GM21619 (cell line): ENCODE data around the gene SEC22C.
"Not testable (repeated sequence)": the region's sequence is repeated elsewhere in the genome, so short reads cannot be mapped to it uniquely, and the experiment has no call there.

ENCODE experiments used
- ATAC-seq: cut with Tn5 transposase; IDR thresholded peaks from one replicate; pipeline ENCODE4 v1.9.1; 2021; ENCODE audit not compliant: unreplicated experiment

The SEC22C gene

GRCh38 chr3:42582474-42583070, 805 bp upstream of the SEC22C start:
- no peak for ATAC-seq

- ATAC-seq = no peak
These were observed 413 bp downstream of the SEC22C start for GRCh38 chr3:42581400-42581708.

GRCh38 chr3:42579346-42579745, 2.4 kb downstream of the SEC22C start:
- ATAC-seq = not testable (repeated sequence)

- no peak for ATAC-seq
These were observed 3.7 kb downstream of the SEC22C start for GRCh38 chr3:42578054-42578453.

GRCh38 chr3:42575137-42575741, 6.5 kb downstream of the SEC22C start:
- ATAC-seq = no peak

- no peak for ATAC-seq
These were observed 9.5 kb downstream of the SEC22C start for GRCh38 chr3:42572278-42572677.

GRCh38 chr3:42569593-42570142, 12.1 kb downstream of the SEC22C start:
- no peak for ATAC-seq

GRCh38 chr3:42562047-42562907, 19.5 kb downstream of the SEC22C start:
- no peak for ATAC-seq

- no peak for ATAC-seq
These were observed 23.9 kb downstream of the SEC22C start for GRCh38 chr3:42557854-42558253.

- not testable (repeated sequence) for ATAC-seq
These were observed 24.9 kb downstream of the SEC22C start for GRCh38 chr3:42556817-42557216.

GRCh38 chr3:42556089-42556632, 25.6 kb downstream of the SEC22C start:
- ATAC-seq = peak; percentile 88

GRCh38 chr3:42552830-42553229, 28.9 kb downstream of the SEC22C start:
- ATAC-seq = no peak

GRCh38 chr3:42550250-42550649, 31.5 kb downstream of the SEC22C start:
- no peak for ATAC-seq

- no peak for ATAC-seq
These were observed 32.6 kb downstream of the SEC22C start for GRCh38 chr3:42549131-42549530.

- peak; percentile 56 for ATAC-seq
These were observed 34.3 kb downstream of the SEC22C start for GRCh38 chr3:42547401-42547945.

GRCh38 chr3:42546691-42547213, 35.0 kb downstream of the SEC22C start:
- ATAC-seq = no peak

- ATAC-seq = no peak
These were observed 36.4 kb downstream of the SEC22C start for GRCh38 chr3:42545284-42545900.

GRCh38 chr3:42544492-42545283, 37.1 kb downstream of the SEC22C start:
- ATAC-seq = no peak

GRCh38 chr3:42541079-42541478, 40.7 kb downstream of the SEC22C start:
- no peak for ATAC-seq
